HepG2 (cell line): Measurements from ENCODE around the gene RAD18. TPM values are rescaled to one million over a fixed set of nuclear protein-coding genes. Genes with fewer than 3 reads are reported as not detected.

Experiments used
- ATF1 ChIP-seq: IDR thresholded peaks from 2 replicates; pipeline ENCODE4 v1.6.1; 2016; ENCODE audit warnings: mild to moderate bottlenecking, control low read depth
- DBP ChIP-seq: sonication (generic); formaldehyde crosslinking; IDR thresholded peaks from 2 replicates; pipeline ENCODE4 v1.4.0; 2020; ENCODE audit warnings: missing genetic modification reagents; ENCODE audit errors: not compliant biosample characterization
- GMEB2 ChIP-seq: IDR thresholded peaks from 2 replicates; pipeline ENCODE4 v1.6.1; 2016; ENCODE audit warnings: missing biosample characterization, missing genetic modification reagents, low read depth
- HMGXB3 ChIP-seq: sonication (generic); formaldehyde crosslinking; IDR thresholded peaks from 2 replicates; pipeline ENCODE4 v1.4.0; 2020; ENCODE audit warnings: missing genetic modification reagents, borderline replicate concordance
- HOXA3 ChIP-seq: sonication (generic); formaldehyde crosslinking; IDR thresholded peaks from 2 replicates; pipeline ENCODE4 v1.5.0; 2020; ENCODE audit warnings: missing genetic modification reagents
- IRX3 ChIP-seq: sonication (generic); formaldehyde crosslinking; IDR thresholded peaks from 2 replicates; pipeline ENCODE4 v1.8.1; 2023; ENCODE audit warnings: mild to moderate bottlenecking, low read depth, missing genetic modification reagents, borderline replicate concordance
- MAX ChIP-seq: IDR thresholded peaks from 2 replicates; pipeline ENCODE4 v1.6.1; 2012; ENCODE audit warnings: inconsistent platforms
- REL ChIP-seq: sonication (generic); formaldehyde crosslinking; conservative IDR thresholded peaks from 2 replicates; pipeline ENCODE4 v1.8.0; 2022; ENCODE audit warnings: mild to moderate bottlenecking, missing genetic modification reagents, moderate library complexity
- SNAI1 ChIP-seq: sonication (generic); formaldehyde crosslinking; IDR thresholded peaks from 2 replicates; pipeline ENCODE4 v1.5.0; 2020; ENCODE audit warnings: mild to moderate bottlenecking, missing genetic modification reagents, borderline replicate concordance
- THAP7 ChIP-seq: sonication (generic); formaldehyde crosslinking; IDR thresholded peaks from 2 replicates; pipeline ENCODE4 v1.8.1; 2023; ENCODE audit warnings: mild to moderate bottlenecking, missing genetic modification reagents
- ZNF574 ChIP-seq: sonication (generic); formaldehyde crosslinking; IDR thresholded peaks from 2 replicates; pipeline ENCODE4 v1.4.0; 2020; ENCODE audit warnings: missing genetic modification reagents
- ZNF639 ChIP-seq: conservative IDR thresholded peaks from 2 replicates; pipeline ENCODE4 v1.6.1; 2018; ENCODE audit warnings: missing genetic modification reagents
- ZNF737 ChIP-seq: sonication (generic); formaldehyde crosslinking; IDR thresholded peaks from 2 replicates; pipeline ENCODE4 v1.5.0; 2020; ENCODE audit warnings: missing genetic modification reagents, mild to moderate bottlenecking, borderline replicate concordance
- ZNF878 ChIP-seq: sonication (generic); formaldehyde crosslinking; IDR thresholded peaks from 2 replicates; pipeline ENCODE4 v1.8.1; 2023; ENCODE audit warnings: mild to moderate bottlenecking, missing genetic modification reagents, moderate library complexity
- polyA plus RNA-seq, 8 experiments: library from polyadenylated mRNA; depleted of rRNA in 3 of 8; stranded (reverse) in 7 of 8; unstranded in 1 of 8; fragments of >200 nt; fragmentation: Illumina TruSeq in 4 of 8; extraction: Trizol in 4 of 8; gene quantifications; 2 replicates each; pipeline versions ENCODE4 v1.2.1 to v1.2.3, GENCODE V29; 2011 to 2016; ENCODE audit warnings: low read depth in 4 of 8, missing spikeins in 1 of 8, mixed read lengths in 1 of 8; ENCODE audit not compliant: insufficient read depth in 1 of 8
- total RNA-seq, 5 experiments: library from RNA; depleted of rRNA; stranded (reverse); fragments of >200 nt; fragmentation: Illumina TruSeq; extraction: Trizol; gene quantifications; 2 replicates each; pipeline ENCODE4 v1.2.3, GENCODE V29; 2016; ENCODE audit warnings: low read depth in 1 of 5

The RAD18 gene
- total and polyA plus RNA-seq, 2 of the 13 experiments (the other 11 are each of a cell fraction or from before 2014, with no cell fraction given): 5.9 to 20.7 TPM

GRCh38 chr3:8963137-8963853 lies at the start of gene RAD18 (continued):
- TF ChIP-seq ZNF574 (CRISPR knock-in tag) (peak; percentile 90), HOXA3 (CRISPR knock-in tag) (peak; percentile 96), HMGXB3 (CRISPR knock-in tag) (no peak), ZNF639 (CRISPR knock-in tag) (no peak), GMEB2 (CRISPR knock-in tag) (peak; percentile 66; the same call in 1 of the 2 replicates), IRX3 (peak; percentile 81; the same call in 1 of the 2 replicates), ATF1 (CRISPR knock-in tag) (peak; percentile 99), ZNF878 (CRISPR knock-in tag) (peak; percentile 75), ZNF737 (CRISPR knock-in tag) (no peak), THAP7 (CRISPR knock-in tag) (no peak), SNAI1 (CRISPR knock-in tag) (no peak), REL (CRISPR knock-in tag) (no peak), DBP (CRISPR knock-in tag) (no peak), MAX (peak; percentile 79)
